ENCODE data around the gene PRELID2.

Gene PRELID2

DNA sequence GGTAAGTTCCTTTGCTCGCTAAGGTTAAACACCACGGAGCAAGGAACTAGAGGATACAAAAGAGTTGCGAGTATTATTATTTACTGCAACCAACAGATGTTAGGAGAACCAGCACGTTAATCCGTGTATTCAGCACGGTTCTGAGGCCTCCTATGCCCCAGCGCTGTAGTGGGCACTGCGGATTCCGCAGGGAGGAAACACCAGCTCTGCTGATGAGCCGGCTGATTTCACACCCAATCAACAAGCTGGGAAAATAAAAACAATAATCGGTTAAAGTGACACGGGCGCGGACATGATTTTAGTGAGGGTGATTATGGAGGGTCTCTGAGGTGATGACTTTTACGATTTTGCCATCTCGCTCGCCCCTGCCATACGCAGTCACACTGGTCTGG is 702 bp upstream of the PRELID2 start:
- Histone ChIP-seq H3K9me3 (ENCODE audit: control insufficient read depth, low read length) (no peaks in the 10 kb centered on the region), H3K4me3 (ENCODE audit: low read length) (peak overlapping the region; percentile 81), H3K9ac (ENCODE audit: low read length) (peak overlapping the region; percentile 82), H3K4me1 (ENCODE audit: control insufficient read depth, insufficient read depth, low read length) (peaks cover 36% of the 10 kb centered on the region), H3K36me3 (ENCODE audit: control insufficient read depth, insufficient read depth, low read length) (no peaks in the 10 kb centered on the region), H3K27me3 (ENCODE audit: control insufficient read depth, insufficient read depth, low read length) (no peaks in the 10 kb centered on the region)

GRCh38 chr5:145834554-145834916 is 607 bp downstream of the PRELID2 start:
- H3K9me3 ChIP-seq (ENCODE audit: control insufficient read depth, low read length), result no peaks in the 10 kb centered on the region
- no peaks in the 10 kb centered on the region for H3K36me3 ChIP-seq (ENCODE audit: control insufficient read depth, insufficient read depth, low read length)
- H3K4me3 ChIP-seq (ENCODE audit: low read length), result peak overlapping the region; percentile 81
- no peaks in the 10 kb centered on the region for H3K27me3 ChIP-seq (ENCODE audit: control insufficient read depth, insufficient read depth, low read length)
- peak overlapping the region; percentile 82 for H3K9ac ChIP-seq (ENCODE audit: low read length)
- peaks cover 36% of the 10 kb centered on the region for H3K4me1 ChIP-seq (ENCODE audit: control insufficient read depth, insufficient read depth, low read length)

GRCh38 chr5:145833631-145834200 is 1.4 kb downstream of the PRELID2 start:
- H3K27me3 ChIP-seq (ENCODE audit: control insufficient read depth, insufficient read depth, low read length), result no peaks in the 10 kb centered on the region
- H3K9me3 ChIP-seq (ENCODE audit: control insufficient read depth, low read length), result no peaks in the 10 kb centered on the region
- H3K36me3 ChIP-seq (ENCODE audit: control insufficient read depth, insufficient read depth, low read length), result no peaks in the 10 kb centered on the region
- H3K4me3 ChIP-seq (ENCODE audit: low read length), result no peak overlapping the region
- peaks cover 35% of the 10 kb centered on the region for H3K4me1 ChIP-seq (ENCODE audit: control insufficient read depth, insufficient read depth, low read length)
- peak overlapping the region; percentile 82 for H3K9ac ChIP-seq (ENCODE audit: low read length)

GRCh38 chr5:145830594-145830993 is 4.5 kb downstream of the PRELID2 start:
- H3K9me3 ChIP-seq (ENCODE audit: control insufficient read depth, low read length), result no peaks in the 10 kb centered on the region
- H3K27me3 ChIP-seq (ENCODE audit: control insufficient read depth, insufficient read depth, low read length), result no peaks in the 10 kb centered on the region
- no peaks in the 10 kb centered on the region for H3K36me3 ChIP-seq (ENCODE audit: control insufficient read depth, insufficient read depth, low read length)
- H3K9ac ChIP-seq (ENCODE audit: low read length), result no peak overlapping the region
- peaks cover 17% of the 10 kb centered on the region for H3K4me1 ChIP-seq (ENCODE audit: control insufficient read depth, insufficient read depth, low read length)
- no peak overlapping the region for H3K4me3 ChIP-seq (ENCODE audit: low read length)

- Histone ChIP-seq H3K9ac (ENCODE audit: low read length) (no peak overlapping the region), H3K36me3 (ENCODE audit: control insufficient read depth, insufficient read depth, low read length) (no peaks in the 10 kb centered on the region), H3K4me3 (ENCODE audit: low read length) (no peak overlapping the region), H3K4me1 (ENCODE audit: control insufficient read depth, insufficient read depth, low read length) (peaks cover 16% of the 10 kb centered on the region), H3K27me3 (ENCODE audit: control insufficient read depth, insufficient read depth, low read length) (no peaks in the 10 kb centered on the region), H3K9me3 (ENCODE audit: control insufficient read depth, low read length) (no peaks in the 10 kb centered on the region)
Measured at GRCh38 chr5:145829708-145830361, 5.3 kb downstream of the PRELID2 start.

- no peak overlapping the region for H3K9ac ChIP-seq (ENCODE audit: low read length)
- H3K4me1 ChIP-seq (ENCODE audit: control insufficient read depth, insufficient read depth, low read length), result no peaks in the 10 kb centered on the region
- H3K36me3 ChIP-seq (ENCODE audit: control insufficient read depth, insufficient read depth, low read length), result no peaks in the 10 kb centered on the region
- no peaks in the 10 kb centered on the region for H3K27me3 ChIP-seq (ENCODE audit: control insufficient read depth, insufficient read depth, low read length)
- no peak overlapping the region for H3K4me3 ChIP-seq (ENCODE audit: low read length)
- H3K9me3 ChIP-seq (ENCODE audit: control insufficient read depth, low read length), result no peaks in the 10 kb centered on the region
Measured at GRCh38 chr5:145826895-145827674, 8.1 kb downstream of the PRELID2 start.

GRCh38 chr5:145825751-145826180 is 9.4 kb downstream of the PRELID2 start:
- Histone ChIP-seq H3K4me1 (ENCODE audit: control insufficient read depth, insufficient read depth, low read length) (no peaks in the 10 kb centered on the region), H3K4me3 (ENCODE audit: low read length) (no peak overlapping the region), H3K9ac (ENCODE audit: low read length) (no peak overlapping the region), H3K36me3 (ENCODE audit: control insufficient read depth, insufficient read depth, low read length) (no peaks in the 10 kb centered on the region), H3K9me3 (ENCODE audit: control insufficient read depth, low read length) (no peaks in the 10 kb centered on the region), H3K27me3 (ENCODE audit: control insufficient read depth, insufficient read depth, low read length) (no peaks in the 10 kb centered on the region)

GRCh38 chr5:145824040-145824439 is 11.1 kb downstream of the PRELID2 start:
- no peaks in the 10 kb centered on the region for H3K9me3 ChIP-seq (ENCODE audit: control insufficient read depth, low read length)
- no peaks in the 10 kb centered on the region for H3K27me3 ChIP-seq (ENCODE audit: control insufficient read depth, insufficient read depth, low read length)
- H3K4me1 ChIP-seq (ENCODE audit: control insufficient read depth, insufficient read depth, low read length), result no peaks in the 10 kb centered on the region
- H3K9ac ChIP-seq (ENCODE audit: low read length), result no peak overlapping the region
- no peaks in the 10 kb centered on the region for H3K36me3 ChIP-seq (ENCODE audit: control insufficient read depth, insufficient read depth, low read length)
- H3K4me3 ChIP-seq (ENCODE audit: low read length), result no peak overlapping the region

GRCh38 chr5:145818604-145819003 is 16.5 kb downstream of the PRELID2 start:
- H3K9me3 ChIP-seq (ENCODE audit: control insufficient read depth, low read length), result no peaks in the 10 kb centered on the region
- no peaks in the 10 kb centered on the region for H3K4me1 ChIP-seq (ENCODE audit: control insufficient read depth, insufficient read depth, low read length)
- no peaks in the 10 kb centered on the region for H3K27me3 ChIP-seq (ENCODE audit: control insufficient read depth, insufficient read depth, low read length)
- no peak overlapping the region for H3K9ac ChIP-seq (ENCODE audit: low read length)
- no peaks in the 10 kb centered on the region for H3K36me3 ChIP-seq (ENCODE audit: control insufficient read depth, insufficient read depth, low read length)
- H3K4me3 ChIP-seq (ENCODE audit: low read length), result no peak overlapping the region

- no peak overlapping the region for H3K9ac ChIP-seq (ENCODE audit: low read length)
- H3K36me3 ChIP-seq (ENCODE audit: control insufficient read depth, insufficient read depth, low read length), result no peaks in the 10 kb centered on the region
- H3K4me1 ChIP-seq (ENCODE audit: control insufficient read depth, insufficient read depth, low read length), result no peaks in the 10 kb centered on the region
- no peaks in the 10 kb centered on the region for H3K27me3 ChIP-seq (ENCODE audit: control insufficient read depth, insufficient read depth, low read length)
- H3K4me3 ChIP-seq (ENCODE audit: low read length), result no peak overlapping the region
- no peaks in the 10 kb centered on the region for H3K9me3 ChIP-seq (ENCODE audit: control insufficient read depth, low read length)
Measured at GRCh38 chr5:145812877-145813276, 22.3 kb downstream of the PRELID2 start.

DNA sequence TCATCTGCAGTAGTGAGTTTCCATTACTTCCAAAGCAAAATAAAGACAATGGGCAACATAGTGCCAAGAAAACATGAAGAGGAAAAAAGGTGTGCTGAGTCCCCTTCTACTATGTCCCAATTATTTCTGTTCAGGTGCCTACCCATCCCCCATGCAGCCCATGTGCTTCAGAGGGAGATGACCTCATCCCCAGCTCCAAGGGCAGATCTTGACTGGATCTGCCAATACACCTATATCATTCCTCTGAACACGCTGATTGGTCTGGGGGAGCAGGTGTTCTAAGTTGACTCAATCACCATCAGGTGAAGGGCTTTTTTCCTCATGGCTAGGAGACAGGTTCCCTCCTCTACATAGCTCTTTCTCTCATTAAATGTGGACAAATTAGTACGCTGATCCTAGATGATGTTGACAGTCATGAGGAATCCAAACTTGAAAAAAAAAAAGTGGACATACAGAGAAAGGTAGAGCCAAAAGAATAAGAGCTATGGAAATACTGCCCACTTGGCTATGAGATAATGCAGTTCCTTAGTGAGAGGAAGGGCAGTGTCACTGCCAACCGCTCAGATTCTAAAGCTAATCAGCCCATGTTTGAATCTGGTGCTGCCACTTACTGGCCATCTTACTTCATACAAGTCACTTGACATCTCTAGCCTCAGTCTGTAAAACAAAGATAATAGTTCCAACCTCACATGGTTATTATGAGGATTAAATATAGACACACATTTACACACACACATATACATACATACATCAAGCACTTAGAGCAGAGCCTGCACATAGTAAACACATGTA is 23.1 kb downstream of the PRELID2 start:
- no peaks in the 10 kb centered on the region for H3K4me1 ChIP-seq (ENCODE audit: control insufficient read depth, insufficient read depth, low read length)
- H3K27me3 ChIP-seq (ENCODE audit: control insufficient read depth, insufficient read depth, low read length), result no peaks in the 10 kb centered on the region
- H3K9me3 ChIP-seq (ENCODE audit: control insufficient read depth, low read length), result no peaks in the 10 kb centered on the region
- H3K4me3 ChIP-seq (ENCODE audit: low read length), result no peak overlapping the region
- no peak overlapping the region for H3K9ac ChIP-seq (ENCODE audit: low read length)
- H3K36me3 ChIP-seq (ENCODE audit: control insufficient read depth, insufficient read depth, low read length), result no peaks in the 10 kb centered on the region

DNA sequence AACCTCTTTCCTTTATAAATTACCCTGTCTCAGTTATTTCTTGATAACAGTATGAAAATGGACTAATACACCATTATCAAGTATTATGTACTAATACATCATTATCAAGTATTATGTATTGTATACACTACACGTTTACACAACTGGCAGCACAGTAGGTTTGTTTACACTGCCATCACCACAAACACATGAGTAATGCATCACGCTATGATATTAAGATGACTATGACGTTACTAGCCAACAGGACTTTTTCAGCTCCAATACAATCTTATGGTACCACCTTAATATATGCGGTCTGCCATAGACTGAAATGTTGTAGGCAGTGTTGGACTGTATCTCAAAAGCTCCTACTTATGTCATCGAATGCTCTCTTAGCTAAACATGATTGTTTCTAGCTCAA is 28.2 kb downstream of the PRELID2 start:
- Histone ChIP-seq H3K36me3 (ENCODE audit: control insufficient read depth, insufficient read depth, low read length) (no peaks in the 10 kb centered on the region), H3K4me1 (ENCODE audit: control insufficient read depth, insufficient read depth, low read length) (no peaks in the 10 kb centered on the region), H3K27me3 (ENCODE audit: control insufficient read depth, insufficient read depth, low read length) (no peaks in the 10 kb centered on the region), H3K9me3 (ENCODE audit: control insufficient read depth, low read length) (no peaks in the 10 kb centered on the region), H3K4me3 (ENCODE audit: low read length) (no peak overlapping the region), H3K9ac (ENCODE audit: low read length) (no peak overlapping the region)

Data from mucosa of stomach (tissue), 1 donor.